Activated CD8-positive, alpha-beta memory T cell treated with anti-CD3 and anti-CD28 coated beads, Interleukin-2, amount 50 U/mL, for 24 hours (primary cell): ENCODE measurements around the gene NCS1.
A peak's percentile ranks its signal among the peaks of the same experiment; 100 is the strongest.

Experiments used
- DNase-seq: peaks from one replicate; pipeline ENCODE4 v3.0.0-alpha.2; 2020; ENCODE audit errors: extremely low read depth

NCS1 gene

GRCh38 chr9:130212543-130213297 is 40.5 kb downstream of the NCS1 start:
- DNase-seq = no peak

DNA sequence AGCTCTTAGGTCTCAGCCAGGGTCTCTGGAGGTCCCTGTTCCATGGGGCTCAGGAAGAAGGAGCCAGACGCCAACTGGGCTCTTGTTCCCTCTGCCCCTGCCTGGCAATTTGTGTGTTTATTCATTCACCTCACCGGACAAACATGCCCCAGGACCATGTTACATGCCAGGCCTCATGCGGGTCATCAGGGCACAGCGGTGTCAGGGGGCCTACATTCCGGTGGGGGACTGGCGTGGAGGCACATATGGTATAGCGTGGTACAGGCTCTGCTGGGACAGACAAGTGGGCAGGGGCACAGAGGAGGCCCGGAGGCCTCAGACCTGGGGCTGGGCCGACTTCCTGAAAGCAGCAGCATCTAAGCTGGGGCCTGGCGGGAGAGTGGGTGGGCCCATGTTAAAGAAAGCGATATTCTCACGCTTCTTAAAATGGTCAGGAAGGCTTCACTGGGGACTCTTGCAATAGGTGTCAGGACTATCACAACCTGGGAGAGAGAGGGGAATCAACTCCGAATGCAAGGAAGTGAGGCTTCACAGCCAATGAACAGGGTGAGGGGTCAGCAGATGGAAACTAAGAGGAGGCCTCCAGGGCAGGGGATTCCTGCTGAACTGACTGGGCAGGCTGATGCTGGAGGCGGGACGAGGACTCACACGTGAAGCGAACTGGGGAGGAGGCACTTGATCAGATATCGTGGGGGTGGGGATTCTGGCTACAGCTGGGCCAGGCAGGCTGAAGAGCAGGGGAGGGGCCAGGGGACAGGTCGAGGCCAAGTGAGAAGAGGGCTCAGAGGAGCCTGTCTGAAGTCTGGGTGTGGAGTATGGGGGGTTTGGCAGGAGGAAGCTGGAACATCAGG is 41.9 kb downstream of the NCS1 start:
- no peak for DNase-seq

- DNase-seq = no peak
Observed at GRCh38 chr9:130214776-130215340, 42.7 kb downstream of the NCS1 start.

DNA sequence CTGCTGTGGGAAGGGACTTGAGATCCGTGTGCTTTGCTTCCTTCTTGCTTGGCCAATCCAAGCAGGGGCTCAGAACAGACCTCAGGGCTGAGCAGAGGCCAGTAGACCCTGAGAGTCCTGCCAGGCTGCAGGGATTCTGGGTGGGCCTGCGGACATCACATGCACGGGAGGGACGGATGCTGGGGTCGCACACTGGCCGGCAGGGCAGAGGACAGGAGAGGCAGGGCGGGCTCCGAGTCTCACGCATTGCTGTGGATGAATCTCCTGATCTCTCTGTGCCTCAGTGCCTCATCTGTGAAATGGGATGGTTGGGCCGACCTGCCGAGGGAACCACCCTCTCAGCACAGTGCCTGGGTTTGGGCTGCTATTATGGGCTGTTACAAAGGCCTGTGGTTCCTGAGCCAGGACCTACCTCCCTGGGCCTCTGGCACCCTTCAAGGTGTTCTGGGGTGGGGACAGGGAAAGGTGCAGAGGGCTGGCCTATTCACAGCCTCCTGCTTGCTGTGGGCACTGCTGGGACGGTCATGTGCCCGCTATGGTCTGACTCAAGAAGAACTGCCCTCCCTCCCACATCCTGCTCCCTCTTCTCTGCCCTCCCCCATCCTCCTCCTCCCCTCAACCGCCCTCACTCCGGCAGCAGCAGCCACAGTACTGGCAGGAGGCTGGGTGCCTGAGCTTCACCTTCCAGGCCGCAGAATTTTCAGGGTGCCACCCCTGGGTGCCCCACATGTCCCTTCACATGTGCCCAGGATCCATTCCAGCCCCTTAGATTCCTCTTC is 43.3 kb downstream of the NCS1 start:
- no peak for DNase-seq

DNA sequence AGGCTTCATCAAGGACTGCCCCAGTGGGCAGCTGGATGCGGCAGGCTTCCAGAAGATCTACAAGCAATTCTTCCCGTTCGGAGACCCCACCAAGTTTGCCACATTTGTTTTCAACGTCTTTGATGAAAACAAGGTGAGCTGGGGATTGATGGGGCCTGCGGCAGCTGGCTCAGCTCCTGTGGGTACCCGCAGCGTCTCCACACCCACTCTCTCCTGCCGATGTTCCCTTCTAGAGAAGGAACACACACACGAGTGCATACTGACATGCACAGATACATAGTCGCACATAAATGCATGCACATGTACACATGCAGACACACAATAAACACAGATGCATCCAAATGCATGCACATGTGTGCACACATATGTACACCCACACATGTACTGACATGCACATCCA is 45.6 kb downstream of the NCS1 start:
- DNase-seq = no peak

GRCh38 chr9:130219661-130220096 is 47.5 kb downstream of the NCS1 start:
- no peak for DNase-seq

DNA sequence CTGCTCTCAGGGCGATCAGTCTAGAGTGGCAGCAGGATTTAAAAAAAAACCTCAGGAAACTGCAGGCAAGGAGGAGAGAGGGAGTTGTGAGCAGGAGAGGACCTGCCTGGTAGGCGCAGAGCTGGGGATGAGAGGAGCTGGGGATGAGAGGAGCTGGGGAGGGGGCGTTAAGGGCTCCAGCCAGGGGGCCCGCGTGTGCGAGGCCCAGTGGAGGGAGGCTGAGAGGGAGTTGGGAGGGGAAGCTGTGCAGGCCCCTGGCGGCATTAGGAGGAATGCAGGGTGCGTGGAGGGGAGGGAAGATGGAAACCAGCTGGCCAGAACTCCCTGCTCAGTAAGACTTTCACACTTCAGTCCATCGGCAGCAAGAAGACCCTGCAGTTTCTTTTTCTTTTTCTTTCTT is 48.1 kb downstream of the NCS1 start:
- DNase-seq = no peak

DNA sequence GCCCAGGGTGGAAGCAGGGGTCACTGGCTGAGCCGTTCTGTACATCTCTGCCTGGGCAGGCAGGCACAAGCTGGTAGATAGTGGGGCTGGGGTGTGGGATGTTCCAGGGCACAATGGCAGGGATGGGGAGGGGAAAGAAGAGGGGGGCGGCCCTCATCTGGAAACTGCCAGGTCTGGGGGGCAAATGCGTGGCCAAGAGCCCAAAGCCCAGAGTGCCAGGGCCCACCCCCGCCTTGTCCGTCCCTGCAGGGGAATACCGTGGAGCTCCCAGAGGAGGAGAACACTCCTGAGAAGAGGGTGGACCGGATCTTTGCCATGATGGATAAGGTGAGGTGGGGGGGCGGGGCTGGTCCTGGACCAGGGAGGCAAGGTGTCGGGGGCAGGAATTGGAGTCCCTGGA is 50.6 kb downstream of the NCS1 start:
- no peak for DNase-seq

DNA sequence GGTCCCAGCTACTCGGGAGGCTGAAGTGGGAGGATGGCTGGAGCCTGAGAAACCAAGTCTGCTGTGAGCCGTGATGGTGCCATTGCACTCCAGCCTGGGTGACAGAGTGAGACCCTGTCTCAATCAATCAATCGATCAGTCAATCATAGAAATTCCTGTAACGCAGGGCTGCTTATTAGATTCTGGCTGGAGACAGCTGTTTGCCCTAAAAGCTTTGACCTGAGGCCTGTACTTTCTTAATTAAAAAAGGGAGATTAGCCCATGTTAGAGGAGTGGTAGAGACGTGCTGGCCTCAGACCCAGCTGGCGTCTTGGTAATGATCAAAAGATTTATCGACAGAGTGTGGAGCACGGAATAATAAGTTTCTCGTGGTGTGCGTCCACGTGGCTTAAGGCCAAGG is 52.9 kb downstream of the NCS1 start:
- DNase-seq = no peak

- no peak for DNase-seq
Observed at GRCh38 chr9:130225586-130225985, 53.4 kb downstream of the NCS1 start.

- DNase-seq = no peak
Observed at GRCh38 chr9:130226112-130226511, 53.9 kb downstream of the NCS1 start.

GRCh38 chr9:130227833-130228232 is 55.6 kb downstream of the NCS1 start:
- DNase-seq = no peak

- DNase-seq = no peak
Observed at GRCh38 chr9:130229759-130230158, 57.6 kb downstream of the NCS1 start.

DNA sequence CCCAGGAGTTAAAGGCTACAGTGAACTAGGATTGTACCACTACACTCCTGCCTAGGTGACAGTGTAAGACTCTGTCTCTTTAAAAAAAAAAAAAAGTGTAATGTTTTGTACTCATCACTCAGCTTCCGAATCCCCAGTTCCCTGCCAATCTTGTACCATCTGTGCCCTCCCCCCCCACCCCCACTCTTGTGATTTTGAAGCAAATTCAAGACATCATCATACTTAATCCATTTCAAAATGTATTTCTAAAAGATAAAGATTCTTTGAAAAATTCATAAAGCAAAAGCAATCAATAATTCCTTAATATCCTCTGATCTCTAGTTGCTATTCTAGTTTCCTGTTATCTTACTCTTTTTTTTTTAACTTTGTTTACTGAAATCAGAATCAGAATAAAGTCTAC is 58.4 kb downstream of the NCS1 start:
- no peak for DNase-seq

DNA sequence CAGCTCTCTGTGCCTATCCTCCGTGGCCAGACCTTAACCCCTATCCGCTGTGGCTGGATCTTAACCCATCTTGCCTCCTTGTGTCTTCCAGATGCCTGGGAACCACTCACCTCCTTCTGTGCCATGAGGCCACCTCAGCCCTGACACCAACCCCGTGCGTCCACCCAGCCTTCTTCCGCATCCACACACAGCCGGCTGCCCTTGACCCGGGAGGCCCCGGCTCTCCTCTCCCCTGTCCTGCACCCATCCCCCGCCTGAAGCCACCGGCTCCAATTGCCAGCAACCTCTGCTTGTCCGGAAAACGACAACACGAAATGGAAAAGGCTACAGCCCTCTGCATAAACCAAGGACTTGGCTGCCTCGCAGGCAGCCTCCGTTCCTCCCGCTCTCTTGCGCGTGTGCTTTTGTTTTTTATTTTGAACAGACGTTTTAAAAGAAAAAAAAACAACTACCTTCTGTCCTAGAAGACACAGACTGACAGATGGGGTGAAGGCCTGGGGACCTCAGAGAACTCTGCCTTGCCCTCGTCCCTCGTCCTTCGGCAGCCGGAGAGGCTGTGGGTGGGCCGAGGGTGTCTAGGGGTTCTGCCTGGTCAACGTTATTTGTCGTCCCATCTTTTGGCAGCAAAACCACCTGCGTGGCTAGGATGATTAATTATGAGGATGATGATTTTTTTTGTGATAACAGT is 60.8 kb downstream of the NCS1 start:
- DNase-seq = no peak

GRCh38 chr9:130233587-130233945 is 61.4 kb downstream of the NCS1 start:
- DNase-seq = no peak

DNA sequence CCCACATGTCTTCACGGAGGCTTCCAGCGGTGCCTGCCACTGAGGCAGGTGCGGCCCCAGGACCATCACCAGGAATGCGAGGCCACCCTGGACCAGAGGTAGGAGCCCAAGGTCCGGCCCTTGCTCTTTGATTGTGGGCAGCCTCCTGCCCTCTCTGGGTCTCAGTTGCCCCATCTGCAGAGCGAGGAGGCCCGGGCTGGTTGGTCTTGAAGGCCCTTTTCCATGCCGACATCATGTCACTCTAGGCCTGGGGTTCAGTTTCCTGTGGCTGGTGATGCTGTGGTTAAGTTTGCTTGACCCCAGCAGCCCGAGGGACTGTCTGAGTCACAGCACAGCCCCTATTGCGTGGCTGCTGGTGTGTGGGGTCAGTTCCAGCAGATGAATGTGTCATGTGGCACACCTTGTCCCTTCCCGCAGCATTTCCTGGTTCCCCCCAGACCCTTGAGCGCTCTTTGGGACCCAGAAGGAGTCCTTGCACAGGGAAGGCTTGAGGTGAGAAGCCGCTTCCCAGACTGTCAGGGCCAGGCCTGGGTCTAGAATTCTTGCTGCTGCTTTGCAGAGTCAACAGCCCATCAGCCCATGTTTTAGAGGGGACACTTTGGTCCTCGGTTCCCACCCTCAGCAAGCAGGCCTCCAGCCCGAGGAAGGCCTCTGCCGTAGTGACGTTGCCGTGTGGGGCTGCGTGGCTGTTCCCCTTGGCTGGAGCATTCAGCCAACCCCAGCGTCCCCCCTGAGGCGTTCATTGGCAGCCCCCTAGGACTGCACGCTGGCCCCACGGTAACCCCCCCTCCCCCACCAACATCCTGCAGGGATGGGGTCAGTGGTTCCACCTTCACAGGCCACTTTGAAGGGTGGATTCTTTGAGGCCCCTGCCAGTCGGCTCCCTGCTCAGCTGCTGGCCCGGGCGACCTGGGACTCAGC is 62.4 kb downstream of the NCS1 start:
- no peak for DNase-seq

DNA sequence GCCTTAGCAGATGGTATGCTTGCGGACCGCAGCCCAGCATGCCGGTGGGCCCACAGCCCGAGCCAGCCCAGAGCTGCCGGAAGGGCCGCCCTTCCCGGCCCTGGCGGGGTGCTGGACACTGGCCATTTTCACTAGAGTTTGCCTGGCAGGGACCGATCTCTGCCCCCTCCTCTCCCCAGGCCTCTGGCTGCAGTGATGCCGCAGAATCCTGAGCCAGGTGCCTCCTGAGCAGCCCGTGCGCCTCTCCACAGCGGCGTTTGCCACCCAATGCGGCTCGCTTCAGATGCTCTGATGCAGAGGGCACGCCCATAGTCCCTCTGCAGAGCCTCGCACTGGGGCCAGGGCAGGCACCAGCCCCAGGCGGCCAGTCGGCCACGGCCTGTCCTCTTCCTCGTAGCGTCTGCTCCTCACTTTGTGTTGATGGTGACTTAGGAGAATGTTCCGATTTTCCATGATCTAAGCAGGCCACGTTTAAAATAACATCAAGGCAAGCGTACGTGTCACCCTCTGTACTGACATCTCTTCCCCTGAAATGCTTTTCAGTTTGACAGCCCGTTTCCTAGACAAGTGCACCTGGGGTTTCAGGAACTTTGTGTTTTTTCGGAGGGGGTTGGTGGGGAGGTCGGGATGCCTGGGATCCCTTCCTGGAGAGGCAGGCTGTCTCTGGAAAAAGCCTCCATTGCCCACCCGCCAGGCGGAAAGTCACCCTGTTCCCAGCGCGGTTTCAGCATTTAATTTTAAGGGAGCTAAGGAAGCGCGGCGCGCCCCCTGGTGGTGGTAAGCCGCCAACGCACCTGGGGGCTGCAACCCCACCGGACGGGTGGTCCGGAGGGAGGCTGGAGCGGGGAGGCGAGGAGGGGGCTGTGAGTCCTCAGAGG is 63.6 kb downstream of the NCS1 start:
- DNase-seq = peak; percentile 34

DNA sequence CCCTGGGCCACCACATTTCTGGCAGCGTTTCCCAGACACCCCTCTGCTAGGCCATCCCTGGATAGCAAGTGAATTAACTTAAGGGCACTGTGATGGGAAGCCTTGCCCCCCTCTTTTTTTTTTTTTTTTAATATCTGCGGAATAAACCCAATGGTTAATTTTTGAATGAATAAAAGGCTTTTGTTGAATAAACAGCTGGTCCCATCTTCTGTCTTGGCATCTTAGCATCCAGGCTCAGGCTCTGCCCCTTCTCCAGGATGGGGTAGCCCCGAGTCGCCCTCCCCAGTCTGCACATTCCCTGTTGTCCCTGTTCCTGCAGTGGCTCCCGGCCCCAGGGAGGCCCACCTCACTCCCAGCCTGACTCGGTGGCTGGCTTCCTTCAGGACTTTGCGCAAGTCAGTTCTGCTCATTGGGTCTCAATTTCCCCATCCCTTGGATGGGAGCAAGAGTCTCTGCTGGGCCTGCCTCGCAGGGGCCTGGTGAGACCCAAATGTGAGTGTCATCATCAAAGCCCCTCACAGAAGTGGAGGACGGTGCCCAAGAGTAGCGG is 64.3 kb downstream of the NCS1 start:
- DNase-seq = no peak
